ENCODE results near the gene HK3.
A peak's percentile ranks its signal among the peaks of the same experiment; 100 is the strongest.

Gene HK3

DNA sequence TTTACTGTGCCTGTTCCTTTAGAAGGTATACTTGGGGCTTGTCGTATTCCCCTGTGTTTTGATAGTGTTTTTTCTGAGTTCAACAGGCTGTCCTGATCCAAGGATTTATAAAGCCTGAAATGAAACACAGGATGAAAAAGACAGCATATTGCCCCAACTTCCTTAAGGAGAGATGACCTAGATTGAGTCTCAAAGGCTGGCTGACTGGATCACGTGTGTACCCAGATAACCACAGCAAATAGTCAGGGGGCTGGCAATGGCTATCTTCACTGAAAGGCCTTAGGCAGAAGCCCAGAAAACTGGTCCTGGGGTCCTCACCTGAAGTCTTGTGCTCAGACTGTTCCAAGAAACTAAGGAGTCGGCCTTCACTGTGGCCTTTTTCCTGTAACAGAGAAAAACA lies 7.7 kb upstream of the HK3 start:
- POLR2A ChIA-PET: no interaction called here
- CTCF ChIA-PET: no interaction called here
- DNase-seq (ENCODE audit: extremely low spot score): no peak
- TF ChIP-seq, protein P1, sequence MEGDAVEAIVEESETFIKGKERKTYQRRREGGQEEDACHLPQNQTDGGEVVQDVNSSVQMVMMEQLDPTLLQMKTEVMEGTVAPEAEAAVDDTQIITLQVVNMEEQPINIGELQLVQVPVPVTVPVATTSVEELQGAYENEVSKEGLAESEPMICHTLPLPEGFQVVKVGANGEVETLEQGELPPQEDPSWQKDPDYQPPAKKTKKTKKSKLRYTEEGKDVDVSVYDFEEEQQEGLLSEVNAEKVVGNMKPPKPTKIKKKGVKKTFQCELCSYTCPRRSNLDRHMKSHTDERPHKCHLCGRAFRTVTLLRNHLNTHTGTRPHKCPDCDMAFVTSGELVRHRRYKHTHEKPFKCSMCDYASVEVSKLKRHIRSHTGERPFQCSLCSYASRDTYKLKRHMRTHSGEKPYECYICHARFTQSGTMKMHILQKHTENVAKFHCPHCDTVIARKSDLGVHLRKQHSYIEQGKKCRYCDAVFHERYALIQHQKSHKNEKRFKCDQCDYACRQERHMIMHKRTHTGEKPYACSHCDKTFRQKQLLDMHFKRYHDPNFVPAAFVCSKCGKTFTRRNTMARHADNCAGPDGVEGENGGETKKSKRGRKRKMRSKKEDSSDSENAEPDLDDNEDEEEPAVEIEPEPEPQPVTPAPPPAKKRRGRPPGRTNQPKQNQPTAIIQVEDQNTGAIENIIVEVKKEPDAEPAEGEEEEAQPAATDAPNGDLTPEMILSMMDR (IDR thresholded peaks at IDR 0.05; ENCODE audit: control extremely low read depth, extremely low read depth, low read depth, missing control alignments): no peak

DNA sequence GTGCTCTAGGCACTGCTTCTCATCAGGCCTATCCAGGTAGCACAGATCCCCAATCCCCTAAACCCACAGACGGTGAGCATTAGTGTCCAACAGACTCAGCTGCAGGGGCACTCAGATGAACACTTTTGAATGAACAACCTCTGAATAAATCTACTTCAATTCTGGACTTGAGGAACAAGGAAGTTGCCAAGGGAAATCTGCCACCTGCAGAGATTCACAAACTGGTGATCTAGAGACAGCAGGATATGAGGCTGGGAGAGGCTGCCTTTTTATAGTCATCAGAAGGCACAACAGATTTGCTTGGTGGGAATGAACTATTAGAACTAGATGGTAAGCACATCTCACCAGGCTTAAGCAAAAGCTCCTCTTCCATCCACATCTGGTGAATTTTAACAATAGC lies 7.0 kb upstream of the HK3 start:
- ChIA-PET CTCF (no interaction called here), POLR2A (no interaction called here)
- TF ChIP-seq, protein P1 (IDR thresholded peaks at IDR 0.05; ENCODE audit: control extremely low read depth, extremely low read depth, low read depth, missing control alignments): no peak
- no peak for DNase-seq (ENCODE audit: extremely low spot score)

DNA sequence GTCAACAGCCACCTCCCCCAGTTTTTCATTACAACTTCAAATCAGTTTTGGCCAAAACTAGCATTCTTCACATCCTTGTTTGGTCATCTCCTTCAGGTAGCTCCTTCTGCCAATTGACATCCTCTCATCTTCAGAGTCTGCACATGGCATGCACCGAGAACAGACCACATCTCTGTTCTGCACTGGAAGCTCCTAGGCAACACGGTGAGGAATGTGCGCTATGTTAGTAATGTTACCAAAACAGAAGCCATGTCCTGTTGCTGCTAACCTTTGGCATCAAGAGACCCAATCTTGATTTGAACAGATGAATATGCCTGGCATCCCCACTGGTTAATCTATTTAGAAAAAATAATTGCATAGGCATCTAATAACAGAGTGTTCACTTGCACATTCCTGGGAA lies 5.1 kb upstream of the HK3 start:
- POLR2A ChIA-PET: no interaction called here
- no peak for DNase-seq (ENCODE audit: extremely low spot score)
- TF ChIP-seq, protein P1 (IDR thresholded peaks at IDR 0.05; ENCODE audit: control extremely low read depth, extremely low read depth, low read depth, missing control alignments): no peak
- CTCF ChIA-PET: interaction anchor here (4.0 kb wide), 1 partner anchor 243 kb away, joined by 19 read pairs; no protein-coding TSS in a partner anchor

DNA sequence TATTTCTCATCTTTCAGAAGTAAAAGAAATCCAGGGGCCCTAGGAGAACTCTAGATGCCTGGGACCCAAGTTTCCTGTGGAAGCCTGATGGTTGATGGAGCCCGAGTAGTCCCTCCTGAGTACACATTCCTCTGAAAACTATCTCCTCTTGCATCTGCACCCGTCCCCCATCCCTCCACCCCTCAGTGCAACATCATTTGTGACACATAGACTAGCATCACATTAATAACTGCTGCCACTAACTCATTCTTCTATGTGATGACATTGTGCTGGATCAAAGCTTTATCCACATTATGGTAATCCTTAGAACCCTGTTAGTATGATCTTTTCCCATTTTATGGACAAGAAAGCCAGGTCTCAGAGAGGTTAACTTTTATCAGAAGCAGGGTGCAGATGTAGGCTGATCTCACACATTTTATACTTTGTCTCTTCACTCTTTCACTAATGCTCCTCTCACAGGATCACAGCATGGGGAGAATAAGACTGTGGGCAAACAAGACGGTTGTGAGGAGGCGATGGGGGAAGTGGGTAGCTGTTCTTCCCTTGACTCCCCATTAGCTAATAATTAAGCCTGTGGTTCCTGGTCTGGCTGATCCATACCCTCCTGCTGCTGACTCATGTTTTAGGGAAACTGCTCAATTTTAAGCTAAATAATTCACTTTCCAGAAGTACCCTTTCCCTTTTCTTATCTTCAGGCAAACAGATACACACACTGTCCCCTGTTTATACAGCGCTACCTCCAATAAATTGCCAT lies 3.9 kb upstream of the HK3 start:
- ChIA-PET POLR2A (no interaction called here), CTCF (interaction anchor here (0.6 to 4.0 kb wide), 9 partner anchors 10 to 242 kb away, joined by 3 to 19 read pairs (median 3); no protein-coding TSS in a partner anchor)
- no peak for DNase-seq (ENCODE audit: extremely low spot score)
- TF ChIP-seq, protein P1 (IDR thresholded peaks at IDR 0.05; ENCODE audit: control extremely low read depth, extremely low read depth, low read depth, missing control alignments): no peak

DNA sequence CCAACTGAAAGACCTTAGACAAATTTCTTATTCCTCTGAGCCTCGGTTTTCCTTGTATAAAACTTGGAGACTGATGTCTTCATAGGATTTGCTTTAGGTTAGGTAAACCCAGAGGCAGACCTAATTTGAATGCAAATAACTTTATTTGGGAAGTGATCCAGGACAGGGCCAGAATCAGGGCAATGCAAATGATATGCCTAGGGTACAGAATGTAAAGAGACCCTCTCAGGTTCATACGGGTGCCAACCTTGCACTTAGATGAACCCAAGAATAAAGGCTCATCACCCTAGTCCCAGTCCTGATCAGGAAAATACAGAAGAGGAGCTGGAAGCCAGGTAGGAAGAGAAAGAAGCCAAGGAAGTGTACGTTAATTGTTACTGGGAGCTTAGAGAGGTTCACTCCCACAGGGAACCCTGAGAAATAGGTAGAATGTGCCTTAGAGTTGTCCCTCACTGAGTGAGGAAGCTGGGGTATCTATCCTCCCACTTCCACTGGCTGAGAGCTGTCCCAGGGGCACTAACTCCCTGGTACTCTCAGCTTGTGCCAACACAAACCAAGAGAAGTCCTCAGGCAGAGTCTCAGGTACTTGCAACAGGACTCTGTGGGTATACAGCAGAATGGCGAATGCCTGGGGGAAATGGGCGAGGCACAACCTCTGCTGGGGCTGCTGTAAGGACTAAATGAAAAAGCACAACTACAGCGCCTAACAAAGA lies 3.1 kb upstream of the HK3 start:
- ChIA-PET POLR2A (interaction anchor here (0.6 kb wide), 1 partner anchor 200 kb away, joined by 3 read pairs; no protein-coding TSS in a partner anchor), CTCF (interaction anchor here (0.7 to 4.0 kb wide), 9 partner anchors 9 to 245 kb away, joined by 3 to 19 read pairs (median 3); no protein-coding TSS in a partner anchor)
- TF ChIP-seq, protein P1 (IDR thresholded peaks at IDR 0.05; ENCODE audit: control extremely low read depth, extremely low read depth, low read depth, missing control alignments): no peak
- DNase-seq (ENCODE audit: extremely low spot score): no peak

DNA sequence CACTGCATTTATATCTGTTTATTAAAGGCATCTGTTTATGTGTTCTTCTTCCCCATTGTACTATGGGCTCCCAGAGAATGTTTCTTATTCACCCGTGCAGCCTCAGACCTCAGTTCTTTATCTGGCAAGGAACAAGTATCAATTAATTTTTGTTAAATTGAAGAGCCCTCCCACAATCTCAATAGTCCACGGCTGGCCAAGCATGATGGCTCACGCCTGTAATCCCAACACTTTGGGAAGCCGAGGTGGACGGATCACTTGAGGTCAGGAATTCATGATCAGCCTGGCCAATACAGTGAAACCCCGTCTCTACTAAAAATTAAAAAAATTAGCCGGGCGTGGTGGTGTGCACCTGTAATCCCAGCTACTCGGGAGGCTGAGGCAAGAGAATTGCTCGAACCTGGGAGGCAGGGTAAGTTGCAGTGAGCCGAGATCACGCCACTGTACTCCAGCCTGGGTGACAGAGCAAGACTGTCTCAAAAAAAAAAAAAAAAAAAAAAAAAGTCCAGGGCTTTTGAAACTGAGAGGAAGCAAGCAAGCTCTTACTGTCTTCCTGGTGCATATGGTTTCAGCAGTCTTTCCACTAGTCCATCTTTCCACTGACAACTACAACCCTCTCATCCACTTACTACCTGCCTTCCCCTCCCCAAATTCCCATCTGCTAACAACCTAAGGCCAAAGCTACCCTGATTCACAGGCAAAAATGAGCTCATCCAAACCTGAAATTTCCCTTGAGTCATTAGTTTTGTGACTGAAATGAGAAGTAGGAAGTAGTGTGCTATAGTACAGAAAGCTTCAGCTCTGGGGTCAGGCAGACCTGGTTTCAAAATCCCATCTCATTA lies 2.3 kb upstream of the HK3 start:
- TF ChIP-seq, protein P1 (IDR thresholded peaks at IDR 0.05; ENCODE audit: control extremely low read depth, extremely low read depth, low read depth, missing control alignments): no peak
- POLR2A ChIA-PET: interaction anchor here (0.6 kb wide), 1 partner anchor 199 kb away, joined by 3 read pairs; no protein-coding TSS in a partner anchor
- DNase-seq (ENCODE audit: extremely low spot score): peak; percentile 60
- CTCF ChIA-PET: interaction anchor here (0.8 to 4.0 kb wide), 7 partner anchors 10 to 244 kb away, joined by 3 to 19 read pairs (median 4); no protein-coding TSS in a partner anchor

All from GM10248 (cell line).